Anterior cingulate cortex (tissue), 58 donors: ENCODE measurements around the gene HOXB4.

Experiments used
- DNase-seq, 58 donors: peaks; one replicate each; lab custom pipeline; 2025; lab: John Stamatoyannopoulos, UW

The HOXB4 gene

GRCh38 chr17:48615963-48616716 lies 38.0 kb upstream of the HOXB4 start:
- DNase-seq, result no peak

- no peak for DNase-seq
Measured at GRCh38 chr17:48615047-48615962, 37.2 kb upstream of the HOXB4 start, which contains the start of gene HOXB8. TSS of gene HOXB8 (minus strand) at chr17:48615292. CDS start at chr17:48614704, 588 bp downstream.

GRCh38 chr17:48613862-48614694 lies 35.9 kb upstream of the HOXB4 start:
- no peak for DNase-seq

- DNase-seq, result no peak
Measured at GRCh38 chr17:48612854-48613691, 34.9 kb upstream of the HOXB4 start.

- DNase-seq, result no peak
Measured at GRCh38 chr17:48612456-48612853, 34.3 kb upstream of the HOXB4 start.

GRCh38 chr17:48611681-48612455 lies 33.7 kb upstream of the HOXB4 start:
- no peak for DNase-seq

GRCh38 chr17:48611213-48611612 lies 33.1 kb upstream of the HOXB4 start:
- DNase-seq, result no peak

- DNase-seq, result peak in 4 of 58 donors; percentile 1 to 10 (median 6)
Measured at GRCh38 chr17:48610282-48611211, 32.4 kb upstream of the HOXB4 start, which contains the start of gene HOXB7. TSS of gene HOXB7 (minus strand) at chr17:48611017. CDS start at chr17:48610918, 99 bp downstream.

GRCh38 chr17:48609759-48610281 lies 31.7 kb upstream of the HOXB4 start:
- DNase-seq, result no peak

GRCh38 chr17:48609033-48609432 lies 30.9 kb upstream of the HOXB4 start:
- DNase-seq, result no peak

GRCh38 chr17:48608494-48608834 lies 30.3 kb upstream of the HOXB4 start:
- no peak for DNase-seq

GRCh38 chr17:48606892-48607614 lies 28.9 kb upstream of the HOXB4 start:
- no peak for DNase-seq

GRCh38 chr17:48605991-48606891 lies 28.1 kb upstream of the HOXB4 start:
- no peak for DNase-seq

- DNase-seq, result no peak
Measured at GRCh38 chr17:48605409-48605919, 27.3 kb upstream of the HOXB4 start.

- DNase-seq, result no peak
Measured at GRCh38 chr17:48604770-48605329, 26.7 kb upstream of the HOXB4 start, which contains the start of gene HOXB6. TSS of gene HOXB6 (minus strand) at chr17:48604986. CDS start at chr17:48598150, 6,836 bp downstream.
